A549 (cell line): ENCODE results near the gene INSIG1. TPM values are rescaled to one million over a fixed set of nuclear protein-coding genes. Genes with fewer than 3 reads are reported as not detected.

Source experiments
- ATAC-seq, 2 experiments: fragments of 200-7000 bp in 1 of 2; fragments of >200 bp in 1 of 2; cut with Nextera tagmentation in 1 of 2; cut with Tn5 transposase in 1 of 2; 3 replicates each; pipeline versions ENCODE4 v1.8.0 to v1.9.1; 2018 to 2020; ENCODE audit warnings: mild to moderate bottlenecking in 1 of 2, moderate library complexity in 1 of 2
- CTCF ChIA-PET: fragments of 300-600 bp; sonication (Branson Sonifier 250); formaldehyde crosslinking; extraction: SDS; loops from one replicate; lab custom pipeline; 2021; ENCODE audit warnings: antibody characterized with exemption, inconsistent platforms; lab: Yijun Ruan, JAX
- POLR2A ChIA-PET: fragments of 350-600 bp; formaldehyde crosslinking; extraction: SDS; loops from one replicate; lab custom pipeline; 2021; ENCODE audit warnings: antibody characterized with exemption, inconsistent platforms; lab: Yijun Ruan, JAX
- DNase-seq, 2 experiments: peaks; one replicate each; pipeline versions ENCODE4 v3.0.0 to v3.0.0-alpha.2; 2011 to 2016; ENCODE audit warnings: low read depth in 1 of 2, low spot score in 1 of 2
- FAIRE-seq: peaks from 2 replicates; lab custom pipeline; 2011; peaks lifted over from hg19 to GRCh38; lab: Jason Lieb, UNC
- H3K27ac ChIP-seq, 2 experiments: fragments of >200 bp; sonication (Bioruptor Twin); formaldehyde crosslinking; 3 replicates each; pipeline ENCODE4 v1.5.1; 2016 to 2017
- H3K4me1 ChIP-seq: fragments of >200 bp; sonication (Bioruptor Twin); formaldehyde crosslinking; 3 replicates; pipeline ENCODE4 v1.6.1; 2016
- H3K4me2 ChIP-seq: fragments of >200 bp; sonication (Bioruptor Twin); formaldehyde crosslinking; 3 replicates; pipeline ENCODE4 v1.6.1; 2016
- H3K4me3 ChIP-seq: fragments of >200 bp; sonication (Bioruptor Twin); formaldehyde crosslinking; 3 replicates; pipeline ENCODE4 v1.5.1; 2016
- H3K9me3 ChIP-seq: fragments of >200 bp; sonication (Bioruptor Twin); formaldehyde crosslinking; 3 replicates; pipeline ENCODE4 v1.6.1; 2016
- BCL3 ChIP-seq: fragments of >200 bp; sonication (Bioruptor Twin); formaldehyde crosslinking; IDR thresholded peaks from 3 replicates; pipeline ENCODE4 v1.6.1; 2016
- CBX2 ChIP-seq: fragments of 200-600 bp; sonication (generic); IDR thresholded peaks from 2 replicates; pipeline ENCODE4 v1.6.1; 2016; ENCODE audit warnings: low read depth, mild to moderate bottlenecking, borderline replicate concordance
- CBX8 ChIP-seq: fragments of 200-600 bp; sonication (generic); IDR thresholded peaks from 2 replicates; pipeline ENCODE4 v1.6.1; 2016
- CEBPB ChIP-seq, 2 experiments: fragments of >200 bp in 1 of 2; sonication (Bioruptor Twin) in 1 of 2; formaldehyde crosslinking in 1 of 2; IDR thresholded peaks; 2 replicates each; pipeline ENCODE4 v1.6.1; 2012 to 2016
- EHF ChIP-seq: fragments of 250-450 bp; sonication (Bioruptor Pico); IDR thresholded peaks from 2 replicates; pipeline ENCODE4 v1.5.0; 2020; ENCODE audit warnings: mild to moderate bottlenecking
- EHMT2 ChIP-seq: fragments of 200-600 bp; sonication (generic); IDR thresholded peaks from 2 replicates; pipeline ENCODE4 v1.6.1; 2016; ENCODE audit warnings: antibody characterized with exemption, low read depth, mild to moderate bottlenecking, moderate library complexity
- ELK1 ChIP-seq: fragments of 150-350 bp; IDR thresholded peaks from 2 replicates; pipeline ENCODE4 v1.6.1; 2014; ENCODE audit warnings: low read depth, mild to moderate bottlenecking, low read length
- FOXS1 ChIP-seq: fragments of 250-450 bp; sonication (Bioruptor Pico); IDR thresholded peaks from 2 replicates; pipeline ENCODE4 v1.5.0; 2020; ENCODE audit warnings: mild to moderate bottlenecking, moderate library complexity
- GATA3 ChIP-seq: IDR thresholded peaks from 2 replicates; pipeline ENCODE4 v1.6.1; 2012; ENCODE audit warnings: borderline replicate concordance
- HDAC2 ChIP-seq: fragments of 200-600 bp; sonication (generic); IDR thresholded peaks from 2 replicates; pipeline ENCODE4 v1.6.1; 2016
- HES2 ChIP-seq: fragments of >200 bp; sonication (Bioruptor Twin); formaldehyde crosslinking; IDR thresholded peaks from 2 replicates; pipeline ENCODE4 v1.6.1; 2016
- HEYL ChIP-seq: fragments of 250-450 bp; sonication (Bioruptor Pico); IDR thresholded peaks from 2 replicates; pipeline ENCODE4 v1.8.0; 2021; ENCODE audit warnings: mild to moderate bottlenecking, moderate library complexity
- HMGXB4 ChIP-seq: fragments of 250-450 bp; sonication (Bioruptor Pico); IDR thresholded peaks from 2 replicates; pipeline ENCODE4 v1.5.0; 2021; ENCODE audit warnings: mild to moderate bottlenecking, moderate library complexity, borderline replicate concordance
- JUN ChIP-seq, 2 experiments: fragments of >200 bp; sonication (Bioruptor Twin); formaldehyde crosslinking; IDR thresholded peaks; 2 replicates in 1 of 2; 3 replicates in 1 of 2; pipeline ENCODE4 v1.6.1; 2016 to 2017
- KDM5A ChIP-seq: fragments of 200-600 bp; sonication (generic); IDR thresholded peaks from 2 replicates; pipeline ENCODE4 v1.6.1; 2016; ENCODE audit warnings: antibody characterized with exemption, mild to moderate bottlenecking
- PBX3 ChIP-seq: IDR thresholded peaks from 2 replicates; pipeline ENCODE4 v1.6.1; 2012
- POLR2A ChIP-seq: IDR thresholded peaks from 2 replicates; pipeline ENCODE4 v1.6.1; 2012; ENCODE audit warnings: mild to moderate bottlenecking, low read length
- RAD21 ChIP-seq, 2 experiments: fragments of >200 bp in 1 of 2; sonication (Bioruptor Twin) in 1 of 2; formaldehyde crosslinking in 1 of 2; IDR thresholded peaks in 1 of 2; conservative IDR thresholded peaks in 1 of 2; 2 replicates in 1 of 2; 3 replicates in 1 of 2; pipeline ENCODE4 v1.6.1; 2012 to 2018; ENCODE audit warnings: inconsistent platforms in 1 of 2
- RCOR1 ChIP-seq: fragments of 150-350 bp; IDR thresholded peaks from 2 replicates; pipeline ENCODE4 v1.6.1; 2014; ENCODE audit warnings: antibody characterized with exemption, low read length, low read depth
- ZC3H11A ChIP-seq: fragments of 450-650 bp; IDR thresholded peaks from 2 replicates; pipeline ENCODE4 v1.6.1; 2014; ENCODE audit warnings: antibody characterized with exemption, mild to moderate bottlenecking
- ZSCAN20 ChIP-seq: fragments of 250-450 bp; sonication (Bioruptor Pico); IDR thresholded peaks from 2 replicates; pipeline ENCODE4 v1.8.0; 2022; ENCODE audit warnings: mild to moderate bottlenecking, moderate library complexity
- WGBS: methylation state at CpG from one replicate; pipeline ENCODE4 v1.1.6; 2017; ENCODE audit errors: missing lambda C conversion rate; 5-methylcytosine and 5-hydroxymethylcytosine counted together
- polyA plus RNA-seq, 4 experiments: library from polyadenylated mRNA; depleted of rRNA in 3 of 4; stranded (reverse); fragments of >200 nt; fragmentation: RNase III in 1 of 4; extraction: RNeasy Plus Mini Kit Qiagen cat#74134 plus additional on column Dnase treatment in 1 of 4; gene quantifications; 2 replicates in 3 of 4; 3 replicates in 1 of 4; pipeline ENCODE4 v1.2.3, GENCODE V29; 2011 to 2017

Gene INSIG1
- polyA plus RNA-seq, 2 of the 4 experiments (the other 2 are of a cell fraction), result 19.7 to 33.4 TPM

GRCh38 chr7:155288055-155288454 lies 9.6 kb upstream of the INSIG1 start:
- ATAC-seq, result no peak
- ChIA-PET CTCF (interaction anchor here (1.2 to 1.8 kb wide), 3 partner anchors 11 to 36 kb away, joined by 3 to 4 read pairs (median 3); no protein-coding TSS in a partner anchor), POLR2A (no interaction called here)
- no peaks in the 10 kb centered on the region for H3K9me3 ChIP-seq
- no peak for DNase-seq
- H3K4me2 ChIP-seq, result no peak overlapping the region
- FAIRE-seq, result no peak
- H3K4me3 ChIP-seq, result no peak overlapping the region
- no peak for TF ChIP-seq GATA3
- no peak for TF ChIP-seq HMGXB4 (CRISPR knock-in tag)
- no peak for TF ChIP-seq FOXS1 (CRISPR knock-in tag)
- no peak for TF ChIP-seq POLR2A
- no peak for TF ChIP-seq HES2
- TF ChIP-seq RAD21 (conservative IDR thresholded peaks at IDR 0.05 in 1 of 2, IDR thresholded peaks at IDR 0.05 in 1 of 2), result no peak
- TF ChIP-seq ZSCAN20, result no peak
- TF ChIP-seq EHMT2, result no peak
- no peak for TF ChIP-seq RCOR1
- TF ChIP-seq JUN (IDR thresholded peaks at IDR 0.05), result no peak
- TF ChIP-seq KDM5A, result no peak
- TF ChIP-seq ELK1, result no peak
- TF ChIP-seq BCL3, result no peak
- TF ChIP-seq HDAC2, result no peak
- TF ChIP-seq CBX8, result no peak
- no peak for TF ChIP-seq CBX2
- H3K4me1 ChIP-seq, result peaks cover 12% of the 10 kb centered on the region
- no peak overlapping the region for H3K27ac ChIP-seq
- 84% methylated on average over 15 of the region's 18 CpGs for WGBS

GRCh38 chr7:155289107-155289506 lies 8.6 kb upstream of the INSIG1 start:
- Histone ChIP-seq H3K4me1 (peaks cover 12% of the 10 kb centered on the region), H3K4me3 (no peak overlapping the region), H3K27ac (no peak overlapping the region), H3K9me3 (no peaks in the 10 kb centered on the region), H3K4me2 (no peak overlapping the region)
- CTCF ChIA-PET, result interaction anchor here (1.3 kb wide), 1 partner anchor 79 kb away, joined by 4 read pairs; no protein-coding TSS in a partner anchor
- no peak for FAIRE-seq
- DNase-seq, result no peak
- no peak for ATAC-seq
- 81% methylated on average over 7 of the region's 7 CpGs for WGBS
- no peak for TF ChIP-seq PBX3
- TF ChIP-seq ZSCAN20, result no peak
- no peak for TF ChIP-seq HEYL (CRISPR knock-in tag)
- TF ChIP-seq CEBPB (IDR thresholded peaks at IDR 0.05), result no peak
- TF ChIP-seq ZC3H11A, result no peak
- TF ChIP-seq BCL3, result no peak
- no peak for TF ChIP-seq EHF
- POLR2A ChIA-PET, result interaction anchor here (0.9 kb wide), 1 partner anchor 9 kb away, joined by 3 read pairs; the partner anchor contains the start of gene INSIG1
